ENCODE results near the gene S100PBP. TPM values are rescaled to one million over a fixed set of nuclear protein-coding genes. Genes with fewer than 3 reads are reported as not detected.
A peak's percentile ranks its signal among the peaks of the same experiment; 100 is the strongest.

The S100PBP gene
- total RNA-seq, 6 donors from 2014 or later = 20.8 to 85.9 (median 34.9) TPM

DNA sequence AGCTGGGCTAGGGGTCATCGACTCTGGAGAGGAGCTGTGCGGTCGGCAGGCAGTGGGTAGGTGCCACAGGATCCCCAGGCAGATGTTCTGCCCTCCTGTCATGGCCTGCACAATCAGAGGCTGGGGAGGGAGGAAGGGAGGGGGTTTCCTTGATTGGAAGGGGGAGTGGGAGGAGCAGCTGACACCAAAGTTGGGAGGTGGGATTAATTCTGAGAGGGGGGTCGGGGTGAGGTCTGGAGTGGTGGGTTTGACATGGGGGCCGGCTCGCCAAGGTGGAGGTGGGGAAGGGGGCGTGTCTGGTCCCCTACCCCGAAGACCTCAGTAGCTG is 68.2 kb downstream of the S100PBP start:
- Histone ChIP-seq H3K4me3 (no peak overlapping the region), H3K27me3 (peaks cover 0 to 37% (median 21%) of the 10 kb centered on the region in 4 donors), H3K36me3 (no peaks in the 10 kb centered on the region), H3K4me1 (peaks cover 6 to 22% (median 10%) of the 10 kb centered on the region in 4 donors), H3K27ac (no peak overlapping the region), H3K9me3 (no peaks in the 10 kb centered on the region)
- TF ChIP-seq POLR2A (IDR thresholded peaks at IDR 0.05) (no peak), EP300 (IDR thresholded peaks at IDR 0.05) (no peak), CTCF (IDR thresholded peaks at IDR 0.05) (no peak), POLR2AphosphoS5 (IDR thresholded peaks at IDR 0.05) (no peak)
- ATAC-seq (ENCODE audit: low FRiP score in 2 of 2) = no peak
- DNase-seq = no peak
- WGBS, 2 donors = 19 to 21% methylated on average over 8 of the region's 8 CpGs

DNA sequence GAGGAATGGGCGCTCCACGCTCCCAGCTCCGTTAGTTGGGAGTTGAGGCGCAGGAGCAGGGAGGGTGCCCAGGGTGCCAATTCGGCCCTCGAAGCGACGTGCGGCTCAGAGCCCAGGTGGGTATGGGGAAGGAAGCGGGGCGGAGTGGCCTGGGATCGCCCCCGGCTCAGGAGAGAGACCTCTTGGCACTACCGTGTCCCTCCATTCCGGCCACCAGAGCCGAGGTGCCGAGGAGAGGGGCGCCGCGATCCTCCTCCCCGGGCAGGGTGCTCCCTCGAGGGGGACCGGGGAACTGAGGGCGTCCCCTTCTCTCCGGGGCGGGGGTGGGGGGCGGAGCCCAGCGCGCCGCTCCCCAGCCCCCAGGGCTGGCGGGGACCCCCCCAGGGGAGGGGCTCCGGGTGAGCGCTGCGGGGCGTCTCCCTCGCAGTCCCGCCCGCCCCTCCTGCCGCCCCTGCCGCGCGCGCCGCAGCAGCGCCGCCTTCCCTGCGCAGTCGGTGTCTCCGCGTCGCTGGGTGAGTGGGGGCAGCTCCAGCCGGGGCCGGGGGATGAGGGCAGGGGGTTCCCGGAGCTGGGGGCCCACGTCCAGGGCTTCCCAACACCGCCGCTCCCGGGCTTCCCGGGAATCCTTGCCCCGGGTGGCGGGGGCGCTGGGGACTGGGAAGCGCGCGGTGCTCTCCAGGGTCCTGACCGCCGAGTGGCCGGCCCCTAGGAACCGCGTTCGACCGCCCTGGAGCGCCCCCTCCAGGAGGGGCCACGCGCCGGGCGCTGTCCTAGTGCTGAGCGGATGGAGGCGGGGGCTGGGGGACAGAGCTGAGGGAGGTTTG is 68.8 kb downstream of the S100PBP start, which contains the start of gene HPCA:
HPCA (plus strand) TSS at position 488 of the 824 bp plus-strand sequence. CDS start 2,408 bp downstream, outside the sequence.
- WGBS, 2 donors = 4 to 5% methylated on average over 17 to 37 of the region's 79 CpGs
- H3K4me1 ChIP-seq = peaks cover 6 to 22% (median 10%) of the 10 kb centered on the region in 4 donors

DNA sequence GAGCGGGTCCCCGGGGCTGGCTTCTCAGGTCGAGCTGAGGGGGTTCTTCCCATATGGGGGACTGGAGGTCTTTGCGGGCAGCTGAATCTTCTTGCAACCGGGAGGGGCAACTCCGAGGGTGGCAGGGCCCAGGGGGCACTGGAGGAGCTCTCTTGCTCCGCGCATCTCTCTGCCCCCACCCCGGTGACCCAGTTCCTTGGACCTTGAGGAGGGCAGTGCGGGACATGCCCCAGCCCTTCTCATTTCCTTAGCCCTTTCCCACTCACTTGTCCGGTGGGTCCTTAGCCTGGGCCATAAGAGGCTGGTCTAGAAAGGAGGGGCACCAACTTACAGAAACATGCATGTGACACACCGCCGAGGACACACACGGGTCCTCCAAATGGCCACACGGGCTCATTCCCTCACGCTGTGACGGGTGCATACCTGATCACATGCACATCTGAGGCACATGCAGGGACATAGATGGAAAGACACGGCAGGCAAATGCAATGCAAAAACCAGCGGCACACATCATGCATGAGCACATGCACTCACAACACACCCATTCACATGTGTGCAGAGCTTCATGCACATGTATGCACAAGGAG is 69.5 kb downstream of the S100PBP start:
- Histone ChIP-seq H3K27ac (no peak overlapping the region), H3K27me3 (peaks cover 0 to 37% (median 21%) of the 10 kb centered on the region in 4 donors), H3K4me1 (peaks cover 6 to 16% (median 10%) of the 10 kb centered on the region in 4 donors), H3K9me3 (no peaks in the 10 kb centered on the region), H3K36me3 (no peaks in the 10 kb centered on the region), H3K4me3 (peak overlapping the region in 1 of 4 donors; percentile 25)
- WGBS, 2 donors = 56 to 64% methylated on average over 5 to 13 of the region's 19 CpGs
- TF ChIP-seq POLR2A (IDR thresholded peaks at IDR 0.05) (no peak), POLR2AphosphoS5 (IDR thresholded peaks at IDR 0.05) (no peak)
- DNase-seq = no peak
- ATAC-seq (ENCODE audit: low FRiP score in 2 of 2) = no peak

More for the DNA sequence above, 68.8 kb downstream of the S100PBP start, which contains the start of gene HPCA:
- DNase-seq = peak; percentile 51 to 90
- Histone ChIP-seq H3K27ac (no peak within 1 kb of the TSS), H3K27me3 (peaks cover 0 to 37% (median 21%) of the 10 kb centered on the region in 4 donors), H3K4me3 (peak within 1 kb of the TSS in 2 of 4 donors; percentile 14 to 25), H3K36me3 (no peaks in the 10 kb centered on the region), H3K9me3 (no peaks in the 10 kb centered on the region)
- peak; percentile 76 to 85 for ATAC-seq (ENCODE audit: low FRiP score in 2 of 2)
- TF ChIP-seq POLR2AphosphoS5 (IDR thresholded peaks at IDR 0.05) (no peak), CTCF (IDR thresholded peaks at IDR 0.05) (peak in 3 of 6 experiments; percentile 34 to 51 (median 44)), POLR2A (IDR thresholded peaks at IDR 0.05) (no peak), EP300 (IDR thresholded peaks at IDR 0.05) (no peak)

GRCh38 chr1:32887623-32888022 is 70.2 kb downstream of the S100PBP start:
- Histone ChIP-seq H3K4me3 (no peak overlapping the region), H3K27me3 (peaks cover 0 to 37% (median 21%) of the 10 kb centered on the region in 4 donors), H3K9me3 (no peaks in the 10 kb centered on the region), H3K27ac (no peak overlapping the region), H3K36me3 (no peaks in the 10 kb centered on the region), H3K4me1 (peaks cover 6 to 17% (median 15%) of the 10 kb centered on the region in 4 donors)
- ATAC-seq (ENCODE audit: low FRiP score in 2 of 2) (no peak), DNase-seq (no peak)
- WGBS, 2 donors = 78 to 83% methylated on average over 12 of the region's 12 CpGs
- TF ChIP-seq CTCF (IDR thresholded peaks at IDR 0.05) (no peak), POLR2AphosphoS5 (IDR thresholded peaks at IDR 0.05) (no peak), POLR2A (IDR thresholded peaks at IDR 0.05) (no peak), EP300 (IDR thresholded peaks at IDR 0.05) (no peak)

- no peak for DNase-seq
- no peak for ATAC-seq (ENCODE audit: low FRiP score in 2 of 2)
- 74 to 90% methylated on average over 3 of the region's 3 CpGs for WGBS, 2 donors
- peaks cover 0 to 42% (median 26%) of the 10 kb centered on the region in 4 donors for H3K27me3 ChIP-seq
- peaks cover 10 to 22% (median 20%) of the 10 kb centered on the region in 4 donors for H3K4me1 ChIP-seq
- TF ChIP-seq POLR2AphosphoS5 (IDR thresholded peaks at IDR 0.05) (no peak), POLR2A (IDR thresholded peaks at IDR 0.05) (no peak), CTCF (IDR thresholded peaks at IDR 0.05) (no peak), EP300 (IDR thresholded peaks at IDR 0.05) (no peak)
- H3K9me3 ChIP-seq = no peaks in the 10 kb centered on the region
- H3K36me3 ChIP-seq = no peaks in the 10 kb centered on the region
- no peak overlapping the region for H3K27ac ChIP-seq
- no peak overlapping the region for H3K4me3 ChIP-seq
These were observed 70.7 kb downstream of the S100PBP start for GRCh38 chr1:32888134-32888533.
